Measurements from ENCODE around the gene RARG. TPM values are rescaled to one million over a fixed set of nuclear protein-coding genes. Genes with fewer than 3 reads are reported as not detected.
"Not testable (repeated sequence)": the region's sequence is repeated elsewhere in the genome, so short reads cannot be mapped to it uniquely, and the experiment has no call there.

Gene RARG
- total RNA-seq, 2 donors from 2014 or later: 36.7 to 37.3 TPM

DNA sequence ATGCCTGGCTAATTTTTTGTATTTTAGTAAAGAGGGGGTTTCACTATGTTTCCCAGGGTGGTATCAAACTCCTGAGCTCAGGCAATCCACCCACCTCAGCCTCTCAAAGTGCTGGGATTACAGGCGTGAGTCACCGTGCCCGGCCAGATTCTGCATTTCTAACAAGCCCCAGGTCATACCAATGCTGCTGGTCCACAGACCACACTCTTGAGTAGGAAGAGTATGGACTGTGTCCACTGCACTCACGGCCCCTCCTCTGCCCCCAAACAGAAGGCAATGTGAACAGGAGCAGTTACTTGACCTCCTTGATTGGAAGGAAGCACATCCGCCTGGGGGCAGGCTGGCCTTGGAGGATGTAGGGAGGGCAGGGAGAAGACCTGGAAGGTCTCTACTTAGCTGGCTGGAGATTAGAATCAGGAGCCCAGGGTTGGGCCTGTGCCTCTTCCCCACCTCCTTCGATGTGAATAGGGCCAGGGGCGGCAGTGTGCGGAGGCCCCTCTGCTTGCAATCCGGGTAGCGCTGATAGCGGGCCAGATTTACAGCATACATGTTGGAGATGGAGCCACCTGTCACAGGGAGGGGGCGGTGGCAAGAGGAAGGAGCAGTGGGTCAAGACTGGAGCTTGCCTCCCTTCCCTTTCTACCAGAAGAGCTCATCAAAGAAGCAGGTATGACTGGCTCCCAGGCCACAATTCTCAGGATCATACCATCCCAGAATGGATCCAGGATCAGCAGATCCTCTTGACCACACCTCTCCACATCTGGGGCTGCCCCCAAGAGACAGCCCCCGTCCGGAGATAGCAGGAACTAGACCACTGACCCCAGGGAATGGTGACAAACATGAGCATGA is 60.9 kb downstream of the RARG start:
- peaks cover 0 to 1% of the 10 kb centered on the region in 2 donors for H3K36me3 Mint-ChIP-seq (ENCODE audit: insufficient read depth in 2 of 2)
- no peak overlapping the region for H3K4me3 Mint-ChIP-seq
- H3K27ac Mint-ChIP-seq: no peak overlapping the region
- H3K9me3 Mint-ChIP-seq: no peaks in the 10 kb centered on the region
- ATAC-seq (replicated peaks in 1 of 2) (no peak), DNase-seq (no peak)
- peaks cover 12% of the 10 kb centered on the region for H3K4me1 Mint-ChIP-seq (ENCODE audit: low read depth)
- H3K27me3 Mint-ChIP-seq (ENCODE audit: low read depth): no peaks in the 10 kb centered on the region

DNA sequence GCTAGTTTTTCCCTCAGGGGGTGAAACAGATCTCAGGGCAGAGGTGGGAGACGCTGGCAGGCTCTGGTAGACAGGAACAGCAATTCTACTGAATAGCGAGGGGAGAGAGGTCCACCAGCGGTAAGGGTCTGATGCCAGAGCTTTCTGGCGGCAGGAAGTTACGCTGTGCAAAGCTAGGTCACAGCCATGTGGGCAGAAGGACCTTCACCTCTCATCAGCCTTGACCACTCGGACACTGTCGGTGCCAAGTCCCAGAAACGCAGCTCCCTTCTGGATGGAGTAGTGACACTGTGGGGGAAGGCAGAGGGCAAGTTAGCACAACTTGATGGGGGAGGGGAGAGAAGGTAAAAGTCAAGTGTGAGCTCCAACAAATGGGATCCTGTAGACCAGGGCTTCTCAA is 61.8 kb downstream of the RARG start:
- Mint-ChIP-seq H3K27ac (no peak overlapping the region), H3K4me1 (ENCODE audit: low read depth) (peaks cover 3% of the 10 kb centered on the region), H3K4me3 (no peak overlapping the region), H3K27me3 (ENCODE audit: low read depth) (no peaks in the 10 kb centered on the region), H3K9me3 (no peaks in the 10 kb centered on the region), H3K36me3 (ENCODE audit: insufficient read depth in 2 of 2) (peaks cover 0 to 1% of the 10 kb centered on the region in 2 donors)
- ATAC-seq (replicated peaks in 1 of 2): no peak
- no peak for DNase-seq

GRCh38 chr12:53169644-53170043 is 62.4 kb downstream of the RARG start:
- Mint-ChIP-seq H3K27me3 (ENCODE audit: low read depth) (no peaks in the 10 kb centered on the region), H3K4me1 (ENCODE audit: low read depth) (no peaks in the 10 kb centered on the region), H3K9me3 (no peaks in the 10 kb centered on the region), H3K4me3 (no peak overlapping the region), H3K36me3 (ENCODE audit: insufficient read depth in 2 of 2) (peaks cover 0 to 1% of the 10 kb centered on the region in 2 donors), H3K27ac (no peak overlapping the region)
- DNase-seq (no peak), ATAC-seq (replicated peaks in 1 of 2) (no peak)

- DNase-seq: no peak
- no peaks in the 10 kb centered on the region for H3K4me1 Mint-ChIP-seq (ENCODE audit: low read depth)
- no peak for ATAC-seq (replicated peaks in 1 of 2)
- peaks cover 0 to under 1% of the 10 kb centered on the region in 2 donors for H3K36me3 Mint-ChIP-seq (ENCODE audit: insufficient read depth in 2 of 2)
- H3K27ac Mint-ChIP-seq: no peak overlapping the region
- no peaks in the 10 kb centered on the region for H3K9me3 Mint-ChIP-seq
- no peak overlapping the region for H3K4me3 Mint-ChIP-seq
- H3K27me3 Mint-ChIP-seq (ENCODE audit: low read depth): no peaks in the 10 kb centered on the region
These were observed 65.2 kb downstream of the RARG start for GRCh38 chr12:53166837-53167236.

GRCh38 chr12:53163008-53163407 is 69.0 kb downstream of the RARG start:
- H3K27ac Mint-ChIP-seq; H3K36me3 Mint-ChIP-seq (ENCODE audit: insufficient read depth in 2 of 2); DNase-seq; H3K4me1 Mint-ChIP-seq (ENCODE audit: low read depth); H3K27me3 Mint-ChIP-seq (ENCODE audit: low read depth); H3K9me3 Mint-ChIP-seq; H3K4me3 Mint-ChIP-seq; ATAC-seq (replicated peaks in 1 of 2): not testable (repeated sequence)

DNA sequence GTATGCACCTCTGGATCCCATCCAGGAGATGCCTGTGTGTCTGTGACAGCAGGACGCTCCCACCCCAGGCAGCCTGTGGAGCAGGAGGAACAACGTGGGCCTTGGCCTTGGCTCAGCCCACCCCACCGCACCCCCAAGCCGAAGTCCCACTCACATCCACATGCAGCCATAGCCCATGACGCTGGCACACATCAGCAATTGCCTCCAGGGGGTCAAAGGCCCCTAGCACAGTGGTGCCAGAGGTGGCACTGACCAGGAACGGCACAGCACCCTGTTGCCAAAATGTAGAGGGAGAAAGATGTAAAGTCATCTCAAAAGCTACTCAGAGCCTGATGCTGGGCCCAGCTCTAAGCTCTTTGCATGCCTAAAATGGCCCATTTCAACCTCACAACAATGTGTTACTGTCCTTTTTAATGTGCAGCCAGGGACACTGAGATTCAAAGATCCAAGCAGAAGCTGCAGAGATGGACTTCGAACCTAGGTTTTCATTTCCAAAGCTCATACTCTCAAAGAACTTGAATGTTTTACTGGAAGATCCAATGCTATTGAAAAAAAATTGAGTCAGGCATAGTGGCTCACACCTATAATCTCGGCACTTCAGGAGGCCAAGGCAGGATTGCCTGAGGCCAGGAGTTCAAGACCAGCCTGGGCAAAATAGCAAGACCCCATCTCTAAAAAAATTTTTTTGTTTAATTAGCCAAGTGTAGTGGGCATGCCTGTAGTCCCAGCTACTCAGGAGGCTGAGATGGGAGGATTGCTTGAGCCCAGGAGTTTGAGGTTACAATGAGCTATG is 70.7 kb downstream of the RARG start:
- DNase-seq: no peak
- no peak for ATAC-seq (replicated peaks in 1 of 2)
- no peaks in the 10 kb centered on the region for H3K36me3 Mint-ChIP-seq (ENCODE audit: insufficient read depth in 2 of 2)
- no peaks in the 10 kb centered on the region for H3K27me3 Mint-ChIP-seq (ENCODE audit: low read depth)
- H3K4me3 Mint-ChIP-seq: no peak overlapping the region
- H3K27ac Mint-ChIP-seq: no peak overlapping the region
- no peaks in the 10 kb centered on the region for H3K9me3 Mint-ChIP-seq
- H3K4me1 Mint-ChIP-seq (ENCODE audit: low read depth): peaks cover 9% of the 10 kb centered on the region

GRCh38 chr12:53160673-53161072 is 71.3 kb downstream of the RARG start:
- no peak for ATAC-seq (replicated peaks in 1 of 2)
- DNase-seq: no peak
- Mint-ChIP-seq H3K27me3 (ENCODE audit: low read depth) (no peaks in the 10 kb centered on the region), H3K36me3 (ENCODE audit: insufficient read depth in 2 of 2) (no peaks in the 10 kb centered on the region), H3K4me3 (no peak overlapping the region), H3K4me1 (ENCODE audit: low read depth) (peaks cover 9% of the 10 kb centered on the region), H3K27ac (no peak overlapping the region), H3K9me3 (no peaks in the 10 kb centered on the region)

Other genes with a start within 250 kb of the RARG start
- gene EIF4B, start 225.8 kb downstream of the RARG start, total RNA-seq: 100 to 1,000 TPM; 622 to 633 TPM
- 1 to 10 TPM; 1.5 to 2.6 TPM for gene TNS2, start 182.1 kb downstream of the RARG start, total RNA-seq
- gene SPRYD3, start 152.8 kb downstream of the RARG start, total RNA-seq: 10 to 100 TPM; 30.0 to 31.5 TPM
- 1 to 10 TPM; 5.7 to 9.2 TPM for gene IGFBP6, start 134.5 kb downstream of the RARG start, total RNA-seq
- gene SOAT2, start 128.7 kb downstream of the RARG start, total RNA-seq: 1 to 10 TPM; 2.2 to 7.9 TPM
- gene ZNF740, start 51.5 kb downstream of the RARG start, total RNA-seq: 10 to 100 TPM; 44.2 to 49.5 TPM
- gene CSAD, start 51.3 kb downstream of the RARG start, total RNA-seq: 10 to 100 TPM; 42.7 to 45.2 TPM
- 100 to 1,000 TPM in 1 of 2 donors, 10 to 100 TPM in 1; 88.0 to 111 TPM for gene ITGB7, start 25.0 kb downstream of the RARG start, total RNA-seq
- 10 to 100 TPM; 71.9 to 75.5 TPM for gene ESPL1, start 36.1 kb upstream of the RARG start, total RNA-seq
- 100 to 1,000 TPM; 301 to 318 TPM for gene PFDN5, start 63.3 kb upstream of the RARG start, total RNA-seq
- 10 to 100 TPM; 83.5 to 89.9 TPM for gene MYG1, start 67.5 kb upstream of the RARG start, total RNA-seq
- 100 to 1,000 TPM in 1 of 2 donors, 10 to 100 TPM in 1; 99.0 to 118 TPM for gene AAAS, start 89.4 kb upstream of the RARG start, total RNA-seq
- gene SP7, start 104.1 kb upstream of the RARG start, total RNA-seq: not detected
- gene SP1, start 148.0 kb upstream of the RARG start, total RNA-seq: 100 to 1,000 TPM; 110 to 121 TPM
- not detected for gene AMHR2, start 191.6 kb upstream of the RARG start, total RNA-seq
- 100 to 1,000 TPM; 109 to 145 TPM for gene PRR13, start 209.5 kb upstream of the RARG start, total RNA-seq
- 1,000 to 10,000 TPM; 1,155 to 1,265 TPM for gene PCBP2, start 219.9 kb upstream of the RARG start, total RNA-seq